Osteocyte (in vitro differentiated cells): ENCODE data around the gene ABL2. TPM values are rescaled to one million over a fixed set of nuclear protein-coding genes. Genes with fewer than 3 reads are reported as not detected.

ENCODE experiments used
- DNase-seq: peaks from one replicate; pipeline ENCODE4 v3.0.0; 2021; ENCODE audit warnings: mixed read lengths; ENCODE audit not compliant: unreplicated experiment; ENCODE audit errors: extremely low spot score
- H3K27ac Mint-ChIP-seq: one replicate; pipeline ENCODE4 v1.8.0; 2021; ENCODE audit warnings: mild to moderate bottlenecking, mixed read lengths; ENCODE audit not compliant: unreplicated experiment
- H3K27me3 Mint-ChIP-seq: one replicate; pipeline ENCODE4 v1.8.0; 2021; ENCODE audit warnings: mixed read lengths; ENCODE audit not compliant: unreplicated experiment
- H3K36me3 Mint-ChIP-seq: one replicate; pipeline ENCODE4 v1.8.0; 2021; ENCODE audit warnings: mixed read lengths; ENCODE audit not compliant: unreplicated experiment
- H3K4me1 Mint-ChIP-seq: one replicate; pipeline ENCODE4 v1.8.0; 2021; ENCODE audit warnings: mixed read lengths; ENCODE audit not compliant: unreplicated experiment
- H3K4me3 Mint-ChIP-seq: one replicate; pipeline ENCODE4 v1.8.0; 2021; ENCODE audit warnings: mild to moderate bottlenecking, moderate library complexity, mixed read lengths; ENCODE audit not compliant: unreplicated experiment
- H3K9me3 Mint-ChIP-seq: one replicate; pipeline ENCODE4 v1.8.0; 2021; ENCODE audit warnings: mixed read lengths; ENCODE audit not compliant: unreplicated experiment
- CTCF ChIP-seq: fragments of 200-600 bp; sonication (generic); IDR thresholded peaks from 2 replicates; pipeline ENCODE4 v1.5.0; 2021; ENCODE audit warnings: antibody characterized with exemption, mild to moderate bottlenecking, moderate library complexity
- total RNA-seq: library from RNA; stranded (reverse); gene quantifications from 2 replicates; pipeline ENCODE4 v1.2.1, GENCODE V29; 2021

Gene ABL2
- total RNA-seq, 1 donor from 2014 or later, result 36.3 TPM

GRCh38 chr1:179164494-179164893 is 65.0 kb downstream of the ABL2 start:
- Mint-ChIP-seq H3K9me3 (no peaks in the 10 kb centered on the region), H3K27me3 (no peaks in the 10 kb centered on the region), H3K4me1 (peaks cover 58% of the 10 kb centered on the region), H3K4me3 (no peak overlapping the region), H3K36me3 (no peaks in the 10 kb centered on the region), H3K27ac (peak overlapping the region; percentile 56)
- TF ChIP-seq CTCF, result no peak
- no peak for DNase-seq

- Mint-ChIP-seq H3K4me1 (peaks cover 6% of the 10 kb centered on the region), H3K9me3 (no peaks in the 10 kb centered on the region), H3K27ac (no peak overlapping the region), H3K27me3 (no peaks in the 10 kb centered on the region), H3K36me3 (no peaks in the 10 kb centered on the region), H3K4me3 (no peak overlapping the region)
- no peak for DNase-seq
- TF ChIP-seq CTCF, result no peak
Measured at GRCh38 chr1:179156708-179157107, 72.8 kb downstream of the ABL2 start.

GRCh38 chr1:179156026-179156425 is 73.5 kb downstream of the ABL2 start:
- no peak for TF ChIP-seq CTCF
- no peaks in the 10 kb centered on the region for H3K9me3 Mint-ChIP-seq
- no peak for DNase-seq
- H3K4me1 Mint-ChIP-seq, result peaks cover 6% of the 10 kb centered on the region
- H3K4me3 Mint-ChIP-seq, result no peak overlapping the region
- no peaks in the 10 kb centered on the region for H3K27me3 Mint-ChIP-seq
- no peaks in the 10 kb centered on the region for H3K36me3 Mint-ChIP-seq
- H3K27ac Mint-ChIP-seq, result no peak overlapping the region

- peaks cover 6% of the 10 kb centered on the region for H3K4me1 Mint-ChIP-seq
- no peaks in the 10 kb centered on the region for H3K27me3 Mint-ChIP-seq
- no peak overlapping the region for H3K27ac Mint-ChIP-seq
- no peaks in the 10 kb centered on the region for H3K9me3 Mint-ChIP-seq
- H3K4me3 Mint-ChIP-seq, result no peak overlapping the region
- no peaks in the 10 kb centered on the region for H3K36me3 Mint-ChIP-seq
- DNase-seq, result no peak
- TF ChIP-seq CTCF, result no peak
Measured at GRCh38 chr1:179155615-179156014, 73.9 kb downstream of the ABL2 start.

- no peak for TF ChIP-seq CTCF
- Mint-ChIP-seq H3K27me3 (no peaks in the 10 kb centered on the region), H3K36me3 (no peaks in the 10 kb centered on the region), H3K27ac (no peak overlapping the region), H3K4me1 (peaks cover 6% of the 10 kb centered on the region), H3K9me3 (no peaks in the 10 kb centered on the region), H3K4me3 (no peak overlapping the region)
- DNase-seq, result no peak
Measured at GRCh38 chr1:179154437-179154836, 75.0 kb downstream of the ABL2 start.
